ENCODE data around the gene SMARCC2.
"Not testable (repeated sequence)": the region's sequence is repeated elsewhere in the genome, so short reads cannot be mapped to it uniquely, and the experiment has no call there.

Gene SMARCC2

DNA sequence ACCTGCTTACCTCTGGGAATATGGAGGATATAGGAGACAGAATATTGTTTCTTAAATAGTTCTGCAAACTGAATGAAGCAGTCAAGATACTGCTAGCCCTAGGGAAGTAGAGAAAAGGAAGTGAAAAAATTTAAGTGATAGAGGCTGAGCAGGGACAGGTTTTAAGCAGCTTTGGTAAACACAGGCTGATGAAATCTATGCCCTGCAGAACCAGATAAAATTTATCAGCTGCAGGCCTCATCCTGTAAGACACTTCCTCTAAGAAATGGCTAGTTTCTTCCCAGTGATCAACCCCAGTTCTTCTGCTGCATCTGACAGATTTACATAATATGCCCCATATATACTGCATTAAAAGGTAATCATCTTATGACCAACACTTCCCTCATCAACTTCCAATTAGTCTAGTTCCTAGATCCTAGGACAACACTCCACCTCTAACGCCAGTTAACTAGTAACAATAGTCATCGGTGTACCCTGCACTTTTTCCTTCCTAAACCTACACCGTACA lies 62.5 kb downstream of the SMARCC2 start:
- in situ Hi-C loops (cut with MboI; ENCODE audit: low sequenced_read_pairs): no loop called here

DNA sequence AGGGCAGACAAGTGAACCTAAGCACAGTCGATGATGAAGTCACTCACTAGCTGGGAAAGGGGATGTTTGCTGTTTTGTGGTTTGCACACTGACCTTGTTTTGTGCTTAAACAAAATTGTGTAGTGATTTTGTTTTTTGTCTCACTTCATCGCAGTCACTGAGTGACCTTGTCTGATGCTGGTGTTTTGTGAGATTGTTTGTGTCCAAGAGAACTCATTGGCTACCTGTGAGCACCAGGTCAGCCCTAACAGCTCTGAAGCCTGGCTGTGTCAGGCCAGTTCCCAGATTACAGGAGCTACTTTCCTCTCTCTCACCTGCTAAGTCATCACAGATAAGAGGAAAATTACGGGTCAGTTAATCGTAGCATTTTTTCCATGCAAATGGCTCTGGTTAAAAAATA lies 65.2 kb downstream of the SMARCC2 start:
- in situ Hi-C loops (cut with MboI; ENCODE audit: low sequenced_read_pairs): no loop called here

DNA sequence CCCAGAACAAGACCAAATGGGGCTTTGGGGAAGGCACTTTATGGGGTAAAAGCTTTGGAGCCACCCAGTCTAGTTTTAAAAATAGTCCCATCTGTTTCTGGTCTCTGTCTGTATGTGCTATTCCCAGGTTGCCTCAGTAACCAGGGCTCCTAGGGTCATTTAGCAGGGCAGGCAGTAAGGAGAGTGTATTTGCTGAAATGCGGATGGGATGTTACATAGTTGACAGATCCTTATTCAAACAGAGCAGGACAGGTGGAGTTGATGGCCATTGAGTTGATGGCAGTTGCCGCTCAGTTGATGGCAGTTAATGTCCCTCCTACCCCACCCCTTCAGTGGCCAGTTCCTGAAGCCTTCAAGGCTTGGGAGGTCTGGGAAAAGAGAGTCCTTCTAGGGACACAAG lies 66.6 kb downstream of the SMARCC2 start:
- in situ Hi-C loops (cut with MboI; ENCODE audit: low sequenced_read_pairs): no loop called here

DNA sequence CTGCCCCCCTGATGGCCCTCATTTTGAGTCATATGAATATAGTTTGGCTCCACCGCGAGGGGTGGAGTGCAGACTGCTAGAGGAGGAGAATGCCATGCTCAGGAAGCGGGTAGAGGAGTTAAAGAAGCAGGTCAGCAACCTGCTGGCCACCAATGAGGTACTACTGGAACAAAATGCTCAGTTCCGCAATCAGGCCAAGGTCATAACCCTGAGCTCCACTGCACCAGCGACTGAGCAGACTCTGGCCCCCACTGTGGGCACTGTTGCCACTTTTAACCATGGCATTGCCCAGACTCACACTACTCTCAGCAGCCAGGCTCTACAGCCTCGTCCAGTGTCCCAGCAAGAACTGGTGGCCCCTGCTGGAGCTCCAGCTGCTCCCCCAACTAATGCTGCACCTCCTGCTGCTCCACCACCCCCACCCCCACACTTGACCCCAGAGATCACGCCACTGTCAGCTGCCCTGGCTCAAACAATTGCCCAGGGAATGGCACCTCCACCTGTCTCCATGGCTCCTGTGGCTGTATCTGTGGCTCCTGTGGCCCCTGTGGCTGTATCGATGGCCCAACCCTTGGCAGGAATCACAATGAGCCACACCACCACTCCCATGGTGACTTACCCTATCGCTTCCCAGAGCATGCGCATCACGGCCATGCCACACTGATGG lies 67.9 kb downstream of the SMARCC2 start:
- in situ Hi-C loops (cut with MboI; ENCODE audit: low sequenced_read_pairs): no loop called here

DNA sequence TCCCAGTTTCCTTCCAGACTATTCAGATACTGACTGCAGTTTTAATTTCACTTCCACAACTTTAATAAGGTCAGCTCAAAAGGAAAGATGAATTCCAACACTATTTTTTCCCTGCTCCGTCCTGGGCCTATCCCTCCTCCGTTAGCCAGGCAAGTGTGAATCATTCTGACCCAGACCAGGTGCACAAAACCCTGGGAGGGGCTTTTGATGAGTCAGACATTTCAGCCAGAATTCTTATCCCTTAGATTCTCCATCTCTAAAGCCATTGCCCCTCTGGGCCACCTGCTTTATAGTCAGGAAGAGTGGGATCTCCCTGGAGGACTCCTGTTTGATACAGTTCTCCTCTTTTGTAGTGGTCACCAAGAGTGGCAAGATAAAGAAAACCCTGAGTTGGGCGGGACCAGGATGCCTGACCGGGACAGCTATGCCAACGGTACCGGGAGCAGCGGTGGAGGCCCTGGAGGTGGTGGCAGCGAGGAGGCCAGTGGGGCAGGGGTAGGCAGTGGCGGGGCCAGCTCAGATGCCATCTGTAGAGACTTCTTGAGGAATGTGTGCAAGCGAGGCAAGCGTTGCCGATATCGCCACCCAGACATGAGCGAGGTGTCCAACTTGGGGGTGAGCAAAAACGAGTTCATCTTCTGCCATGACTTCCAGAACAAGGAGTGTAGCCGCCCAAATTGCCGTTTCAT lies 69.0 kb downstream of the SMARCC2 start:
- in situ Hi-C loops (cut with MboI; ENCODE audit: low sequenced_read_pairs): no loop called here

DNA sequence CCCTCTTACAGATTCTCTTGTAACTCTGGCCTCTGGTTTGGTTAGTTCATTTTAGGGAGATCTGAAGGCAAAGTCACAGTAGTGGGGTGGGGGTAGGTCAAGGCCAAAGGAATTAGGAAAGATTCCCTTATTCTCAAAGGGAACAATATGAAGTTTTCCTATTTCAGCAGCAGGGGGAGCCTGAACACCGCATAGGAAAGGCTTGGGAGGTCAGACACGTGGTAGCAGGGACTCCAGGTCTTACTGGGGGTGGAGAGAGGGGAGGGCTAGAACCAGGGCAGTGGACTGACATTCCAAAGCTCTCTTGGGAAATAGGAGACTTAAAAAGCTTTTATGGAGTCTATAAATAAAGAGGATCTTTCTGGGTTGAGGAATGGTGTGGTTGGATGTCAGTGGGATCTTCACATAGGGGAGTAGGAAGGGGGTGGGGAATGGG lies 69.9 kb downstream of the SMARCC2 start:
- in situ Hi-C loops (cut with MboI; ENCODE audit: low sequenced_read_pairs): no loop called here

DNA sequence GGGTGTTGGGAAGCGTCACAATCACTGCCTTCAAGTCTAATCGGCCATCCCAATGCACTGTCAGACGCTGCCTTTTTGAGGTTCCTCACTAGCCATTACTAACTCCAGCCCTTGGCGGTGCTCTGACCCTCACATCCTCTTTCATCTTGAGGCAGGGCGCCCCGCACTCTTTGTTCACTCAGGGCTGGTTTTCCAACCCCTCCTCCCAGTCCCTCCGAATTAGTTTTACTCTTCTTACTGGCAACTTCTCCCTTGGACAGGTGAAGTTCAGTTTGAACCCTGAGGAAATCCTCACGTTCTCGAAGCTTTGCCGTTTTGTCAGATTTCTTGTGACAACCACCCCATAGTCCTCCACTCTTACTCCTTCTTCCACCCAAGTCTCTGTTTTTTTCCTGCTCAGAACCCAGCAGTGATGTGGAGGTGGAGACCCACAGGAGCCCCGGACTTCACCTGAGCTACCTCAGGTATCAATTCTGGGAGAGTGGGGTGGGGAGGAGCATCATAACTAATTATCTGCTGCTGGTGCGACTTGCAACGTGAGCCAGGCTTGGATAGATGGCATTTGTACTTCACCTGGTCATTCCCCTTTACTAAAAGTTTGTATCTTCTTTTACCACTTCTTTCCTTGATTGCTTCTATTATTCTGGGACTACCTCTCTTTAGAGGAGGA lies 70.5 kb downstream of the SMARCC2 start:
- in situ Hi-C loops (cut with MboI; ENCODE audit: low sequenced_read_pairs): no loop called here

DNA sequence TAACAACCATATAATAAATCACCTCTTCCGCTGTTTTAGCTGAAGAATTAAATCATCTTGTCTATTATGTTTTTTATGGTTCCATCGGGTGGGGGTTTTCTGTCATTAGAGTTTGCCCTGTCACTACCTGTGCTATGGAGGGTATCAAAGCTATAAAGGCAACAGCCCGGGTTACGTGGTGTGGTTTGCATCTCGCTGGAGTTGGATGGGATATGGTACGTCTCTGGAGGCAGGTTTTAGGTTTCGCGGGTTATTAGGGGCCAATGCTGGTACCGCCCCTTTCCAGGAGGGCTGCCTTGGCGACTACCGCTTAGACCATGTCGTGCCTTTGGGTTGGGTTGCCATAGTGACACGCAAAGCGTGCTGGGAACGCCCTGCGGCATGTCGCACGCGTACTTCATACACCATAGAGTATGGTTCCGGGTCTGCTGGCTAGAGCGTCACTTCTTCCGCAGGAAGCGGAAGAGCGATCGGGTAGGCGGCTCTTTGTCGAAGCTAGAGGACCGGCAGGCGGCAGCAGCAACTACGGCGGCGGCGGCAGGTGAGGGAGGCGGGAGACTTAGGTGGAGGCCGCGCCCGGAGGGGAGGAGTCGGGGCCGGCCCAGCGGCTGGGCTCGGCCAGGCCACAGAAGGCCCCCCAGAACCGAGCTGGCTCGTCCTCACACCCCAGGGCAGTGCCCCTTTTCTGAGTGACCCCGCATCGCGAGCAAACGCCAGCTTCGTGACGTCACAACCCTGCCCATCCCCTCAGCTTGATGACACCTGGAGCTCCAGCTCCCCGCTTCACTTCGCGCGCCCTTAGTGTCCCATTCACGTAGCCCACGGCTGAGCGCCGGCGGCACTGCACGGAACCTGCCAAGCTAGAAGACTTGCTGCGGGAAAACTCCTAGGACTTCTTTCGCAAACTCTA lies 71.2 kb downstream of the SMARCC2 start, which contains the start of gene ZC3H10:
Gene ZC3H10, plus strand, starts transcription at position 489 of the 910 bp plus-strand sequence. CDS start 2,297 bp downstream, outside the sequence.
- in situ Hi-C loops (cut with MboI; ENCODE audit: low sequenced_read_pairs): no loop called here

DNA sequence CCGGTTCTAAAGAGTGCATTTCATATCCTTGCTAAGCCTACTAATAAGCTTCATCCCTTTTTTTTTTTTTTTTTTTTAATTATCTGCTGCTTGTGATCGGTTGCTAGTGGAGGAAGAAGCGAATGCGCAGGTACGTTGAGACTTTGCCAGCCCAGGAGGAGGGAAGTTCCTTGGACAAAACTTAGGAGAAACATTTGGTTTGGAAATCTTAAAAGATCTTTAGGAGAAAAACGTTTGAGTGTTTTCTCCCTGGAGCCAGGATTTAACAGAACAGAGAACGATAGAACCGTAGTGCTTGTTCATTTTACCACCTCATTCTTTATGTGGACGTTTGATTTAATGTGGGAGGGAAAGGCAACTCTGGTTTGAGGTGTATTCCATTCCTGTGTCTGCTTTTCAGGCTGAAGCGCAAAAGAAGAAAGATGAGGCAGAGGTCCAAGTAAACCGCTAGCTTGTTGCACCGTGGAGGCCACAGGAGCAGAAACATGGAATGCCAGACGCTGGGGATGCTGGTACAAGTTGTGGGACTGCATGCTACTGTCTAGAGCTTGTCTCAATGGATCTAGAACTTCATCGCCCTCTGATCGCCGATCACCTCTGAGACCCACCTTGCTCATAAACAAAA lies 72.1 kb downstream of the SMARCC2 start:
- in situ Hi-C loops (cut with MboI; ENCODE audit: low sequenced_read_pairs): not testable (repeated sequence)

DNA sequence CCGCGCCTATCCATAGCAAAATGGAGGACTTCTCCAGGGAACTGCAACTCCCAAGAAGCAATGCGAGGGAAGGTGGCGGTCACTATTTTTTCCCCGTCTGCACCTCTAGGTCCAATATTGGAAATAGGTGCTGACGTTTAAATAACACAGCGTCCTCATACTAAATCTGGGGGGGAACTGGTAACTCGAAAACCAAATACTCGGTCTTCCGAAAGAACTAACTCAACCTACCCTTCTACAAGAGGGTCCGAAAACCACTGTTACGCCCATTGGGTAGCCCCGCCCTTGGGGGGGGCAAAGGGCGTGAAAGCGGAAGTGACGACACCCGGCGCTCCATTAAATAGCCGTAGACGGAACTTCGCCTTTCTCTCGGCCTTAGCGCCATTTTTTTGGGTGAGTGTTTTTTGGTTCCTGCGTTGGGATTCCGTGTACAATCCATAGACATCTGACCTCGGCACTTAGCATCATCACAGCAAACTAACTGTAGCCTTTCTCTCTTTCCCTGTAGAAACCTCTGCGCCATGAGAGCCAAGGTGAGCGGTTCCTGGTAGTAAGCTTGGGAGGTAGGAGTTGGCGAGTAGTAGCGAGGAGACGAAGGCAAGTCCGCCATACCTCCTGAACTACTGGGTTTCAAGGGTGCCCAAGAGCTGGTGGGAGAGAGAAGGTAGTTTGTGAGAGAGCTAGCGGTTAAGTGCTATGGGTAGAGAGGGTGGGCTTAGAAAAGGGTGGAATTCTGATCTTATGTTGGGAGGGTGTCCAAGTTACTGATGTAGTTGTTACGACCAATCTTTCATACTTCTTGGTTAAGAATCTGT lies 72.8 kb downstream of the SMARCC2 start, which contains the start of gene RPL41:
Gene RPL41, plus strand, starts transcription at position 367 of the 815 bp plus-strand sequence.
- in situ Hi-C loops (cut with MboI; ENCODE audit: low sequenced_read_pairs): no loop called here

DNA sequence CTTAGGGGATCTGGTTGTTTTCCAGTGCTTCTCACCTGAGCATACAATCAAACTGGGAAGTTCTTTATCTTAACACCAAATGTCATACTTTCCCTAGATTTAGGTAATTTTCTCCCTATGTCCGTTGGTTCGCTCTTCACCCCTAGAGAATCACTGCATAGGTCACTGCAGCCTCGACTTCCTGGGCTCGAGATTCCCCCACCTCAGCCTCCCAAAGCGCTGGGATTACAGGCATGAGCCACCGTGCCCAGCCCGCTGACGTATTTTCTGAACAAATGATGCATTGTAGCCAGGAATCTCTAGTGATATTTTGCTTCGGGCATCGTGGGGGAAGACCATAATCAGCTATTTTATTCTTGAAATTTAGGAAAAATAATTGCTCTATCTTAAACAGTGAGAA lies 74.0 kb downstream of the SMARCC2 start:
- in situ Hi-C loops (cut with MboI; ENCODE audit: low sequenced_read_pairs): no loop called here

DNA sequence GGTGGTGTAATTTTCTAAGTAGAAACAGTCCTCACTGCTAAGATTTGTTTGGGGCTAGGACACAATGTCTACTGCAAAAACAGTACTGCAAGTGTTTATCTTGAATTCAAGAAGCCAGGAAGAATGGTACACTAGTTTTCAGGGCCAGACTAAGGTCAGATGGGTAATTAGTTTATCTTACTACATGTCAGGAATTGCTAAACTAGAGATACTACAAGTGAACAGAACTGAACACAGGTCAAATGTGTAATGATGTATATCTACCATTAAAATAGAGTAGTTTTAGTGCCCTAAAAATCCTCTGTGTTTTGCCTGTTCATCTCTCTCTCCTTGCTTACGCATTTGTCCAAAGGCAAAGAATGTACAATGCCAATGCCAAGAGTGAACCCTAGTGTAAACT lies 75.2 kb downstream of the SMARCC2 start:
- in situ Hi-C loops (cut with MboI; ENCODE audit: low sequenced_read_pairs): no loop called here

Data from HL-60/S4 treated with retinoic acid at 250 ng/mL for 4 days and 3 days (cell line).